Suppressor macrophage (primary cell): Measurements from ENCODE around the gene THTPA.
"Not testable (repeated sequence)": the region's sequence is repeated elsewhere in the genome, so short reads cannot be mapped to it uniquely, and the experiment has no call there.

Experiments
- DNase-seq, 4 experiments: peaks; one replicate each; pipeline ENCODE4 v3.0.0-alpha.2; 2020 to 2022

THTPA gene

GRCh38 chr14:23533652-23534435 lies 22.2 kb upstream of the THTPA start:
- DNase-seq, result no peak

- DNase-seq, result no peak
These were observed 20.1 kb upstream of the THTPA start for GRCh38 chr14:23535943-23536342.

GRCh38 chr14:23536494-23536893 lies 19.6 kb upstream of the THTPA start:
- no peak for DNase-seq

- DNase-seq, result not testable (repeated sequence)
These were observed 19.2 kb upstream of the THTPA start for GRCh38 chr14:23536906-23537305.

GRCh38 chr14:23537351-23538049 lies 18.6 kb upstream of the THTPA start:
- no peak for DNase-seq

GRCh38 chr14:23538050-23538718 lies 17.9 kb upstream of the THTPA start:
- no peak for DNase-seq

- DNase-seq, result no peak
These were observed 17.3 kb upstream of the THTPA start for GRCh38 chr14:23538785-23539184.

GRCh38 chr14:23539248-23540140 lies 16.6 kb upstream of the THTPA start:
- peak; percentile 51 to 63 (median 59) for DNase-seq

GRCh38 chr14:23540141-23540469 lies 16.0 kb upstream of the THTPA start:
- no peak for DNase-seq

- no peak for DNase-seq
These were observed 13.8 kb upstream of the THTPA start for GRCh38 chr14:23542261-23542660.

- DNase-seq, result no peak
These were observed 12.7 kb upstream of the THTPA start for GRCh38 chr14:23543403-23543802.

GRCh38 chr14:23544511-23545447 lies 11.3 kb upstream of the THTPA start:
- DNase-seq, result peak in 3 of 4 experiments; percentile 21 to 45 (median 36)

GRCh38 chr14:23545740-23546365 lies 10.2 kb upstream of the THTPA start:
- DNase-seq, result no peak

- DNase-seq, result no peak
These were observed 9.5 kb upstream of the THTPA start for GRCh38 chr14:23546450-23547035.

GRCh38 chr14:23547924-23548323 lies 8.1 kb upstream of the THTPA start:
- DNase-seq, result no peak

- DNase-seq, result peak in 2 of 4 experiments; percentile 26 to 50
These were observed 7.4 kb upstream of the THTPA start for GRCh38 chr14:23548351-23549318.

GRCh38 chr14:23550131-23550811 lies 5.8 kb upstream of the THTPA start:
- DNase-seq, result no peak

GRCh38 chr14:23550812-23551265 lies 5.2 kb upstream of the THTPA start:
- peak in 3 of 4 experiments; percentile 28 to 50 (median 48) for DNase-seq
